ENCODE data around the gene KRTAP16-1. TPM values are rescaled to one million over a fixed set of nuclear protein-coding genes. Genes with fewer than 3 reads are reported as not detected.
"Not testable (repeated sequence)": the region's sequence is repeated elsewhere in the genome, so short reads cannot be mapped to it uniquely, and the experiment has no call there.

Gene KRTAP16-1
- total and polyA plus RNA-seq, 2 donors (not counting 1 experiment from before 2014, with no cell fraction given): 0.16 TPM; not detected in 1

DNA sequence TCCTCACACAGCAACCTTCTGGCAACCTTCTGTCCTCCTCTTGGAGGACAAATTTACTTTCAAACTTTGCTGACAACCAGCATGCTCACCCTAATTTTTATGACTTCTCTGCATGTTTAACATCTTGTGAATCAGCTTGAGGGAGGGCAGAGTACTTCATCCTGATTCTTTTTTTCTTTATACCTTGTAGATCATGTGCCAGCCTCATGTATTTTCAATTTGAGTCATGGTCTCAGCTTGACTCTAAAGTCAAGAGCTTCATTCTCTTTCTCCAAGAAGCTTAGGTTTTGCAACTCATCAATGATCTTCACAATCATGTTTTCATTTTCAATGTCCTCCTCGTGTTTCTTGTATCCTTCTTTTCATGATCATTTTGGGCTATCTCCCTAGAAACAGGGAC lies 37.3 kb downstream of the KRTAP16-1 start:
- Mint-ChIP-seq H3K9me3 (ENCODE audit: insufficient read depth) (no peaks in the 10 kb centered on the region), H3K27me3 (peaks cover 28% of the 10 kb centered on the region), H3K27ac (no peak overlapping the region), H3K4me3 (no peak overlapping the region), H3K4me1 (no peaks in the 10 kb centered on the region)
- ChIA-PET CTCF (no interaction called here), POLR2A (no interaction called here)
- WGBS (ENCODE audit: insufficient coverage): no CpG with 5 or more reads among the region's 1 CpG
- Histone ChIP-seq H3K79me2 (ENCODE audit: control insufficient read depth, insufficient read depth, low read length) (no peaks in the 10 kb centered on the region), H4K20me1 (ENCODE audit: control insufficient read depth, insufficient read depth, low read length, poor library complexity, severe bottlenecking) (no peaks in the 10 kb centered on the region), H3K36me3 (replicated peaks in 1 of 2; ENCODE audit: control extremely low read depth in 1 of 2, control insufficient read depth in 1 of 2, extremely low read depth in 1 of 2, insufficient read depth in 2 of 2, low read length in 1 of 2) (no peaks in the 10 kb centered on the region), H3K9ac (ENCODE audit: low read length) (no peak overlapping the region), H2AFZ (ENCODE audit: insufficient read depth, low read depth, low read length, poor library complexity, severe bottlenecking) (no peak overlapping the region), H3K4me2 (replicated peaks; ENCODE audit: low read depth, low read length, poor library complexity, severe bottlenecking) (no peak overlapping the region), H3K9me3 (ENCODE audit: control extremely low read depth in 1 of 3, control insufficient read depth in 2 of 3, insufficient read depth in 1 of 3, low read length in 2 of 3) (no peaks in the 10 kb centered on the region), H3K27ac (ENCODE audit: low read length in 2 of 2) (no peak overlapping the region), H3K4me1 (ENCODE audit: control insufficient read depth in 2 of 2, insufficient read depth in 2 of 2, low read length in 2 of 2) (no peaks in the 10 kb centered on the region), H3K4me3 (ENCODE audit: control extremely low read depth in 1 of 5, extremely low read depth in 1 of 5, insufficient read depth in 1 of 5, low read depth in 2 of 5, low read length in 4 of 5) (no peak overlapping the region), H3K27me3 (replicated peaks in 1 of 4; ENCODE audit: control extremely low read depth in 1 of 4, control insufficient read depth in 3 of 4, insufficient read depth in 4 of 4, low read length in 3 of 4) (peaks cover 0 to 6% (median 2%) of the 10 kb centered on the region in 4 experiments)
- intact Hi-C loops (cut with micrococcal nuclease): no loop called here
- TF ChIP-seq EZH2 (IDR thresholded peaks at IDR 0.05; ENCODE audit: borderline replicate concordance, insufficient read depth, low read depth, low read length, poor library complexity, severe bottlenecking): no peak
- TF ChIP-seq, protein P1, sequence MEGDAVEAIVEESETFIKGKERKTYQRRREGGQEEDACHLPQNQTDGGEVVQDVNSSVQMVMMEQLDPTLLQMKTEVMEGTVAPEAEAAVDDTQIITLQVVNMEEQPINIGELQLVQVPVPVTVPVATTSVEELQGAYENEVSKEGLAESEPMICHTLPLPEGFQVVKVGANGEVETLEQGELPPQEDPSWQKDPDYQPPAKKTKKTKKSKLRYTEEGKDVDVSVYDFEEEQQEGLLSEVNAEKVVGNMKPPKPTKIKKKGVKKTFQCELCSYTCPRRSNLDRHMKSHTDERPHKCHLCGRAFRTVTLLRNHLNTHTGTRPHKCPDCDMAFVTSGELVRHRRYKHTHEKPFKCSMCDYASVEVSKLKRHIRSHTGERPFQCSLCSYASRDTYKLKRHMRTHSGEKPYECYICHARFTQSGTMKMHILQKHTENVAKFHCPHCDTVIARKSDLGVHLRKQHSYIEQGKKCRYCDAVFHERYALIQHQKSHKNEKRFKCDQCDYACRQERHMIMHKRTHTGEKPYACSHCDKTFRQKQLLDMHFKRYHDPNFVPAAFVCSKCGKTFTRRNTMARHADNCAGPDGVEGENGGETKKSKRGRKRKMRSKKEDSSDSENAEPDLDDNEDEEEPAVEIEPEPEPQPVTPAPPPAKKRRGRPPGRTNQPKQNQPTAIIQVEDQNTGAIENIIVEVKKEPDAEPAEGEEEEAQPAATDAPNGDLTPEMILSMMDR (IDR thresholded peaks at IDR 0.05): no peak
- DNase-seq (no peak), ATAC-seq (ENCODE audit: low read depth) (no peak)

DNA sequence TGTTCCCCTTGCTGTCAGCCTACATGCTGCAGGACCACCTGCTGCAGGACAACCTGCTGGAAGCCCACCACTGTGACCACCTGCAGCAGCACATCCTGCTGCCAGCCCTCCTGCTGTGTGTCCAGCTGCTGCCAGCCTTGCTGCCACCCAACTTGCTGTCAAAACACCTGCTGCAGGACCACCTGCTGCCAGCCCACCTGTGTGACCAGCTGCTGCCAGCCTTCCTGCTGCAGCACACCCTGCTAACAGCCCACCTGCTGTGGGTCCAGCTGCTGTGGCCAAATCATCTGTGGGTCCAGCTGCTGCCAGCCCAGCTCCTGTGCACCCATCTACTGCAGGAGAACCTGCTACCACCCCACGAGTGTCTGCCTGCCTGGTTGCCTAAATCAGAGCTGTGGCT lies 37.8 kb downstream of the KRTAP16-1 start:
- H3K4me3 Mint-ChIP-seq; H4K20me1 ChIP-seq (ENCODE audit: control insufficient read depth, insufficient read depth, low read length, poor library complexity, severe bottlenecking); H3K4me1 ChIP-seq (ENCODE audit: control insufficient read depth in 2 of 2, insufficient read depth in 2 of 2, low read length in 2 of 2); H3K79me2 ChIP-seq (ENCODE audit: control insufficient read depth, insufficient read depth, low read length); H3K36me3 ChIP-seq (replicated peaks in 1 of 2; ENCODE audit: control extremely low read depth in 1 of 2, control insufficient read depth in 1 of 2, extremely low read depth in 1 of 2, insufficient read depth in 2 of 2, low read length in 1 of 2); DNase-seq; H3K27ac ChIP-seq (ENCODE audit: low read length in 2 of 2); H3K4me3 ChIP-seq (ENCODE audit: control extremely low read depth in 1 of 5, extremely low read depth in 1 of 5, insufficient read depth in 1 of 5, low read depth in 2 of 5, low read length in 4 of 5); H2AFZ ChIP-seq (ENCODE audit: insufficient read depth, low read depth, low read length, poor library complexity, severe bottlenecking); H3K9ac ChIP-seq (ENCODE audit: low read length); H3K9me3 ChIP-seq (ENCODE audit: control extremely low read depth in 1 of 3, control insufficient read depth in 2 of 3, insufficient read depth in 1 of 3, low read length in 2 of 3); H3K9me3 Mint-ChIP-seq (ENCODE audit: insufficient read depth); H3K27me3 ChIP-seq (replicated peaks in 1 of 4; ENCODE audit: control extremely low read depth in 1 of 4, control insufficient read depth in 3 of 4, insufficient read depth in 4 of 4, low read length in 3 of 4); H3K4me1 Mint-ChIP-seq; CTCF ChIA-PET; H3K27ac Mint-ChIP-seq; H3K4me2 ChIP-seq (replicated peaks; ENCODE audit: low read depth, low read length, poor library complexity, severe bottlenecking); intact Hi-C loops (cut with micrococcal nuclease); ATAC-seq (ENCODE audit: low read depth); POLR2A ChIA-PET: not testable (repeated sequence)
- 80% methylated on average over 1 of the region's 1 CpG for WGBS (ENCODE audit: insufficient coverage)
- H3K27me3 Mint-ChIP-seq: peaks cover 26% of the 10 kb centered on the region

Measured in B cell (primary cell).